Measurements from ENCODE around the gene BAK1. TPM values are rescaled to one million over a fixed set of nuclear protein-coding genes. Genes with fewer than 3 reads are reported as not detected.

The BAK1 gene
- total RNA-seq, 1 experiment from 2014 or later, result 40.0 TPM

- Histone ChIP-seq H2BK15ac (ENCODE audit: low read depth, low read length) (no peak overlapping the region), H4K20me1 (ENCODE audit: control insufficient read depth, insufficient read depth, insufficient read length) (no peaks in the 10 kb centered on the region), H2AFZ (ENCODE audit: low read length) (no peak overlapping the region), H2AK5ac (ENCODE audit: insufficient read length, low read length) (no peak overlapping the region), H3K27ac (ENCODE audit: insufficient read length, low read depth, low read length) (no peak overlapping the region), H3K56ac (ENCODE audit: insufficient read length, low read depth, low read length) (no peak overlapping the region), H2BK5ac (ENCODE audit: insufficient read length, low read length) (no peak overlapping the region), H4K8ac (replicated peaks; ENCODE audit: insufficient read length, low read depth, low read length) (no peak overlapping the region), H4K91ac (ENCODE audit: insufficient read length, low read depth, low read length) (no peak overlapping the region), H3K4ac (ENCODE audit: low read depth, low read length) (no peak overlapping the region), H3T11ph (ENCODE audit: low read length) (no peak overlapping the region), H2BK20ac (ENCODE audit: low read depth, low read length, poor library complexity, severe bottlenecking) (no peak overlapping the region), H2BK12ac (ENCODE audit: insufficient read length, low read depth, low read length) (no peak overlapping the region), H4K5ac (ENCODE audit: insufficient read length, low read depth, low read length) (no peak overlapping the region), H3K4me1 (ENCODE audit: insufficient read depth, low read length) (peaks cover 10% of the 10 kb centered on the region; the same call in 1 of the 2 replicates), H3K9ac (ENCODE audit: extremely low read depth, insufficient read length, low read length) (no peak overlapping the region), H3K79me1 (ENCODE audit: insufficient read depth, low read depth, low read length, poor library complexity, severe bottlenecking) (peaks cover 5% of the 10 kb centered on the region), H2BK120ac (ENCODE audit: low read depth, low read length, poor library complexity, severe bottlenecking) (no peak overlapping the region), H3K23ac (ENCODE audit: insufficient read length, low read depth, low read length) (no peak overlapping the region), H3K23me2 (ENCODE audit: insufficient read length, low read depth, low read length, poor library complexity, severe bottlenecking) (peaks cover 28% of the 10 kb centered on the region), H3K79me2 (ENCODE audit: insufficient read depth, low read length) (peaks cover 3% of the 10 kb centered on the region; the same call in 1 of the 2 replicates), H3K27me3 (ENCODE audit: insufficient read depth, low read length) (no peaks in the 10 kb centered on the region), H3K9me3 (ENCODE audit: control insufficient read depth, low read depth, low read length) (no peaks in the 10 kb centered on the region), H3K14ac (ENCODE audit: insufficient read depth, low read length) (no peak overlapping the region), H3K18ac (ENCODE audit: insufficient read length, low read depth, low read length) (no peak overlapping the region), H3K4me2 (ENCODE audit: insufficient read depth, insufficient read length, low read length) (no peak overlapping the region)
- Mint-ChIP-seq H3K27ac (no peak overlapping the region), H3K4me1 (peaks cover 44 to 58% of the 10 kb centered on the region in 2 experiments), H3K4me3 (no peak overlapping the region), H3K36me3 (ENCODE audit: insufficient read depth in 1 of 3, low read depth in 3 of 3) (peaks cover 0 to 13% (median 7%) of the 10 kb centered on the region in 3 experiments; a peak in 3 of 7 replicates), H3K9me3 (no peaks in the 10 kb centered on the region), H3K27me3 (ENCODE audit: low read depth) (peaks cover 5% of the 10 kb centered on the region)
- no peak for TF ChIP-seq CTCF (conservative IDR thresholded peaks at IDR 0.05)
- WGBS (ENCODE audit: extremely low coverage, insufficient read length, low lambda C conversion rate), result no CpG with 5 or more reads among the region's 4 CpGs
- no peak for DNase-seq
Measured at GRCh38 chr6:33624856-33625255, 44.8 kb upstream of the BAK1 start.
